OCI-LY1 (cell line): ENCODE data around the gene MRPL48.
A peak's percentile ranks its signal among the peaks of the same experiment; 100 is the strongest.

Source experiments
- H2AFZ ChIP-seq: fragments of 200-600 bp; sonication (generic), shearing (Covaris generic); 2 replicates; pipeline ENCODE4 v1.6.0; 2014; ENCODE audit warnings: antibody characterized with exemption, mild to moderate bottlenecking, low read length
- H3F3A ChIP-seq: fragments of 200-600 bp; sonication (generic), shearing (Covaris generic); 2 replicates; pipeline ENCODE4 v1.6.0; 2014; ENCODE audit warnings: mild to moderate bottlenecking, antibody characterized with exemption, low read length, moderate library complexity; ENCODE audit not compliant: insufficient read depth
- H3K27ac ChIP-seq: fragments of 200-600 bp; sonication (generic); 2 replicates; pipeline ENCODE4 v1.5.1; 2014; ENCODE audit warnings: low read length, mixed run types, mild to moderate bottlenecking, low read depth; ENCODE audit not compliant: poor library complexity, severe bottlenecking
- H3K27me3 ChIP-seq: fragments of 200-600 bp; sonication (generic); 2 replicates; pipeline ENCODE4 v1.6.0; 2014; ENCODE audit warnings: antibody characterized with exemption, mild to moderate bottlenecking, low read length, moderate library complexity; ENCODE audit not compliant: insufficient read depth
- H3K36me3 ChIP-seq: fragments of 200-600 bp; sonication (generic); 2 replicates; pipeline ENCODE4 v1.6.1; 2014; ENCODE audit warnings: mild to moderate bottlenecking, antibody characterized with exemption, low read length, moderate library complexity, mixed read lengths; ENCODE audit not compliant: insufficient read depth
- H3K4me1 ChIP-seq: fragments of 200-600 bp; sonication (generic); 2 replicates; pipeline ENCODE4 v1.5.1; 2014; ENCODE audit warnings: mild to moderate bottlenecking, low read length, moderate library complexity; ENCODE audit not compliant: insufficient read depth, severe bottlenecking
- H3K4me2 ChIP-seq: fragments of 200-600 bp; sonication (generic), shearing (Covaris generic); 2 replicates; pipeline ENCODE4 v1.6.1; 2014; ENCODE audit warnings: low read length
- H3K4me3 ChIP-seq: fragments of 200-600 bp; sonication (generic); 2 replicates; pipeline ENCODE4 v1.5.1; 2014; ENCODE audit warnings: low read length, low read depth, mild to moderate bottlenecking, mixed read lengths; ENCODE audit not compliant: poor library complexity, severe bottlenecking
- H3K79me2 ChIP-seq: fragments of 200-600 bp; shearing (Covaris generic); 2 replicates; pipeline ENCODE4 v1.6.1; 2016; ENCODE audit warnings: mixed run types, low read length, mixed read lengths; ENCODE audit not compliant: insufficient read depth
- H3K9ac ChIP-seq: fragments of 200-600 bp; sonication (generic), shearing (Covaris generic); 2 replicates; pipeline ENCODE4 v1.6.1; 2014; ENCODE audit warnings: mild to moderate bottlenecking, low read length, mixed read lengths
- H3K9me2 ChIP-seq: fragments of 200-600 bp; sonication (generic), shearing (Covaris generic); 2 replicates; pipeline ENCODE4 v1.6.1; 2014; ENCODE audit warnings: low read depth, mild to moderate bottlenecking, low read length, mixed read lengths
- H3K9me3 ChIP-seq: fragments of 200-600 bp; shearing (Covaris generic); 2 replicates; pipeline ENCODE4 v1.6.1; 2014; ENCODE audit warnings: low read length, mixed read lengths
- H4K20me1 ChIP-seq: fragments of 200-600 bp; sonication (generic), shearing (Covaris generic); 2 replicates; pipeline ENCODE4 v1.6.0; 2016; ENCODE audit warnings: mild to moderate bottlenecking, low read length; ENCODE audit not compliant: insufficient read depth
- CTCF ChIP-seq: fragments of 200-600 bp; sonication (generic), shearing (Covaris generic); IDR thresholded peaks from 2 replicates; pipeline ENCODE4 v1.5.1; 2017; ENCODE audit warnings: mild to moderate bottlenecking, antibody characterized with exemption, low read length, moderate library complexity, mixed read lengths
- EZH2 ChIP-seq: fragments of 200-600 bp; sonication (generic), shearing (Covaris generic); IDR thresholded peaks from 2 replicates; pipeline ENCODE4 v1.8.0; 2017; ENCODE audit warnings: borderline replicate concordance, mixed run types, mild to moderate bottlenecking, antibody characterized with exemption, low read length, moderate library complexity, mixed read lengths

MRPL48 gene

GRCh38 chr11:73760679-73761402 is 26.8 kb upstream of the MRPL48 start, which contains the start of gene RAB6A:
RAB6A (minus strand) TSS chr11:73761074; CDS start chr11:73760635, 439 bp downstream.
- Histone ChIP-seq H3K4me1 (peaks cover 32% of the 10 kb centered on the region), H3F3A (no peaks in the 10 kb centered on the region), H3K9ac (peak within 1 kb of the TSS; percentile 92), H3K4me3 (peak within 1 kb of the TSS; percentile 97), H2AFZ (peak within 1 kb of the TSS; percentile 65; the same call in 1 of the 2 replicates), H3K9me3 (no peaks in the 10 kb centered on the region), H4K20me1 (no peaks in the 10 kb centered on the region), H3K27me3 (no peaks in the 10 kb centered on the region), H3K9me2 (no peaks in the 10 kb centered on the region), H3K79me2 (peaks cover 34% of the 10 kb centered on the region), H3K4me2 (peak within 1 kb of the TSS; percentile 98), H3K36me3 (no peaks in the 10 kb centered on the region), H3K27ac (peak within 1 kb of the TSS; percentile 47)
- TF ChIP-seq CTCF (peak; percentile 14; the same call in 1 of the 2 replicates), EZH2 (no peak)

GRCh38 chr11:73761403-73761945 is 26.2 kb upstream of the MRPL48 start:
- H3K79me2 ChIP-seq, result peaks cover 34% of the 10 kb centered on the region
- TF ChIP-seq EZH2 (no peak), CTCF (no peak)
- no peaks in the 10 kb centered on the region for H3K36me3 ChIP-seq
- H3F3A ChIP-seq, result no peaks in the 10 kb centered on the region
- H3K4me3 ChIP-seq, result peak overlapping the region; percentile 97
- no peaks in the 10 kb centered on the region for H4K20me1 ChIP-seq
- H3K9ac ChIP-seq, result peak overlapping the region; percentile 25; the same call in 1 of the 2 replicates
- H3K27me3 ChIP-seq, result no peaks in the 10 kb centered on the region
- H3K4me1 ChIP-seq, result peaks cover 32% of the 10 kb centered on the region
- H2AFZ ChIP-seq, result peak overlapping the region; percentile 65; the same call in 1 of the 2 replicates
- no peak overlapping the region for H3K27ac ChIP-seq
- no peaks in the 10 kb centered on the region for H3K9me2 ChIP-seq
- H3K9me3 ChIP-seq, result no peaks in the 10 kb centered on the region
- H3K4me2 ChIP-seq, result peak overlapping the region; percentile 59

GRCh38 chr11:73762732-73763131 is 24.9 kb upstream of the MRPL48 start:
- Histone ChIP-seq H3K79me2 (peaks cover 27% of the 10 kb centered on the region), H3K27me3 (no peaks in the 10 kb centered on the region), H3K4me2 (no peak overlapping the region), H3K9ac (no peak overlapping the region), H3K9me3 (no peaks in the 10 kb centered on the region), H4K20me1 (no peaks in the 10 kb centered on the region), H3K9me2 (no peaks in the 10 kb centered on the region), H3K4me3 (no peak overlapping the region), H3K4me1 (peaks cover 32% of the 10 kb centered on the region), H3F3A (no peaks in the 10 kb centered on the region), H2AFZ (peak overlapping the region; percentile 38; the same call in 1 of the 2 replicates), H3K36me3 (no peaks in the 10 kb centered on the region), H3K27ac (no peak overlapping the region)
- no peak for TF ChIP-seq EZH2
- TF ChIP-seq CTCF, result no peak
